HG03139 (cell line): Measurements from ENCODE around the gene KMO.

Source experiments
- ATAC-seq: cut with Tn5 transposase; IDR thresholded peaks from one replicate; pipeline ENCODE4 v1.9.1; 2021; ENCODE audit not compliant: unreplicated experiment

Gene KMO

GRCh38 chr1:241644259-241644658, 112.1 kb downstream of the KMO start:
- ATAC-seq, result no peak

GRCh38 chr1:241645199-241645598, 113.0 kb downstream of the KMO start:
- no peak for ATAC-seq
